ENCODE measurements around the gene EFEMP2.

DNA sequence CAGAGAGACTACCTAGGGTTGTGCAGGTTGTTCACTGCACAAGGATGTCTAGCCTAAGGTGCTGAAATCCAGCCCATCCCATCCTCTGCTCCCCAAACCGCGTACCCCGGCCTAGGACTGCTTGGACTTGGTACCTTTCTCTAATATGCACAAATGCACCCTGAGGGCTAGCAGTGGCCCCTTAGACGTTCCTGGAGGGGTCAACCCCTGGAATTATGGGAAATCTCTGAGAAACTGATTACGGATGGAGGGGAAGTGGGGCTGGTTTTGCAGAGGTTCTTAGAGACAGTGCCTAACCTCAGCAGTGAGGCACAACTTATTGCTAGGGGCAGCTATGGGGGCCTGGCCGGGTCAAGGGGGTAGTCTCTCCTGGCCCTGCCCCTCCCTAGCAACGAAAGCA is 43.8 kb upstream of the EFEMP2 start:
- TF ChIP-seq CTCF (IDR thresholded peaks at IDR 0.05): no peak
- TF ChIP-seq ZFX (IDR thresholded peaks at IDR 0.05; ENCODE audit: borderline replicate concordance): no peak

All from 22Rv1 (cell line).